HG02840 (cell line): Measurements from ENCODE around the gene EIF6.

Experiments used
- ATAC-seq: cut with Tn5 transposase; IDR thresholded peaks from one replicate; pipeline ENCODE4 v1.9.1; 2021; ENCODE audit warnings: mild to moderate bottlenecking, moderate library complexity, moderate number of reproducible peaks; ENCODE audit not compliant: unreplicated experiment, low FRiP score

EIF6 gene

DNA sequence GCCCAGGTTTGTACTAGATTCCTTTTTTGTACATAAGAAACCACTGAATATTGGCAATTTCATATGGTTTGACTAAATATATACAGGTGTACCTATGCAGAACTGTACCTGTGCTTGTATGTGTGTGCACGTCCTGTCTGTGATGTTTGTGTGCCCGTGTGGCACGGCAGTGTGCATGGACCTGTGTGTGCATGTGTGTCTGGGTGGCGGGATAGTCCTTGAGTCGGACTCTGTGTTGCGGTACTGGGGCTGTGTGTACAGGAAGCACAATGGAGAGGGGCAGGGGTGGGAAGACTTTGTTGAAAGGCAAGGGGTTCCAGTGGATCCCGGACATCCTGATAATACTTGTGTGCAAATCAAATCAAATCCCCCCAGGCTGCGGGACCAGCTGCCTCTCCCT is 11.1 kb upstream of the EIF6 start:
- no peak for ATAC-seq

- ATAC-seq: no peak
These were observed 10.5 kb upstream of the EIF6 start for GRCh38 chr20:35295058-35295457.

DNA sequence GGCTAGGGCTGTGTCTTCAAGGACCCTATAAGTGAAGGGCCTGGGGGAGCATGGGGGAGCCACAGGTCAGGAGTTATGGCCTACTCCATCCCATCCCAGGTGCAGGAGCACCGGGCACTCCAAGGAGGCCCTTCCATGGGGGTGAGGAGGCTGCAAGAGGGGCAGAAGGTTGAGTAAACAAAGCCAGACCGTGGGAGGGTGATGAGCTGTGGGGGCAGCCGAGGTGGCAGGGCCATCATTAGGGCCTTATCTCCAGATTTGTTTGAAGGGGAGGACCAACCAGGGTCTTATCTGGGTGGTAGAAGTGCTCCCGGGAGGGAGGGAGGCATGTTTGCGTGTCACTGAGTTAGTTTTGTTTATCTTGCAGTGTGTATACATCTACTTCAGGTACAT is 9.7 kb upstream of the EIF6 start:
- no peak for ATAC-seq

DNA sequence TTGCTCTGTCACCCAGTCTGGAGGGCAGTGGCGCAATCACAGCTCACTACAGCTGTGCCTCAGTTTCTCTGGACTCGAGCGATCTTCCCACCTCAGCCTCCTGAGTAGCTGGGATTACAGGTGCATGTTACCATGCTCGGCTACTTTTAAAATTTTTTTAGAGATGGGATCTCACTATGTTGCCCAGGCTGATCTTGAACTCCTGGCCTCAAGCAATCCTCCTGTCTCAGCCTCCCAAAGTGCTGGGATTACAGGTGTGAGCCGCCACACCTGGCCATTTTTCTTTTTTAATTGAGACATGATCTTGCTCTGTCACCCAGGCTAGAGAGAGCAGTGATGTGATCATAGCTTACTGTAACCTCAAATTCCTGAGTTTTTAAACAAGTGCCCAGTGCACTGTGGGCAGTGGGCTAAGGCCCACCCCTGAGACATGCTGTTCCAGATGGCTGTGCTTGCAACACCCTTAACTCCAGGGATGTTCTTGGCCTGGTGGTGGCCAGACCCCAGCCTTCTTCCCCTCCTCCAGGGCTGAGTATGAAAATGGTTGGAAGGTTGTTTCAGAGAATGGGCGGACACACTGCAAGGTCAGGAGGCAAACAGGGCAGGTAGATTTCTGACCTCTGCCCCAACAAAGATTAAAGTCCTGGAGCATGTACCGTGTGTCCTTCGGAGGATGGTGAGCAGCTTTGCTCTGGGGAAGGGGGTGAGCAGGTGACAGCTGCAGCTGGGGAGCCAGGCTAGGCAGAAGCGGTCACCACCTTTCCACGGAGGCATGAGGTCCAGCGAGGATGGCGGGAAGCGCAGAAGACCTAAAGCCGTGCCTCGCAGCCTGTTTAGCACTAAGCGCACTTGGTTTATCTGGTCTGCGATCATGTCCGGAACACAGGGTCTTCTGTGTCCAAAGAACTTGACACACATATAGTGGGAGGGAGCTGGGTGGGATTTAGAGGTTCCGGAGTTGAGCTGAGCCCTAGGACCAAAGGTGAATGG is 9.0 kb upstream of the EIF6 start:
- no peak for ATAC-seq

DNA sequence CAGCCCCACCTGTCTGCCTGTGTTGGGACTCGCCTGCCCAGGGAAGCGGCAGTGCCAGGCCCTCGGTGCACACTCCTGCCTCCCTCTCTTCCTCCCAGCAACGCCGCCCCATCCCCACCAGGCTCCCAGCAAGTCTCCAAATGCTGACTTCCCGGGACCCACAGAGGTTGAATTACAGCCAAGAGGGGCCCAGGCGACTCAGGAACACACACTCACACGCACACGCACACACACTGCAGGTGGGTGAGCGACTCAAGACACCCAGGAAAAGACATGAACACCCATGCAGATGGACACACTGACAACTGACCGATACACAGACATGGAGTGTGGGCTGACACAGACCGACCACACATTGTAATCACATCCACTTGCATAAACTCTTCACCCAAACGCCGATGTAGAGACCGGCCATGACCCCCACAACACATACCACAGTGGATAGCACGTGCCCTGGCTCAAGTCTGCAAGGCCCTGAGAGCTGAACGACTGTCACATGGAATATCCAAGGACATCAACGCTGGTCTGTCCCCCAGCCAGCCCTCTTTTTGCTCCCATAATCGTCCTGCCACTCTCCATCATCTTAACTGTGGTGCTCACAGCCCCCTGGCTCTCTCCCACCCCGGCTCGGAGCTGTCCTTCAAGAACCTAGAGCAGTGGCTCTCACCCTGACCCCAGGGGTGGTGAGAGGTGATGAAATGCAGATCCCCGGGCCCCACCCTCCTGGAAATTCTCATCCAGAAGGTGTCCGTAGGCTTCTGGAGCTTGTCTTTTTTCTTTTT is 8.1 kb upstream of the EIF6 start:
- ATAC-seq: no peak

DNA sequence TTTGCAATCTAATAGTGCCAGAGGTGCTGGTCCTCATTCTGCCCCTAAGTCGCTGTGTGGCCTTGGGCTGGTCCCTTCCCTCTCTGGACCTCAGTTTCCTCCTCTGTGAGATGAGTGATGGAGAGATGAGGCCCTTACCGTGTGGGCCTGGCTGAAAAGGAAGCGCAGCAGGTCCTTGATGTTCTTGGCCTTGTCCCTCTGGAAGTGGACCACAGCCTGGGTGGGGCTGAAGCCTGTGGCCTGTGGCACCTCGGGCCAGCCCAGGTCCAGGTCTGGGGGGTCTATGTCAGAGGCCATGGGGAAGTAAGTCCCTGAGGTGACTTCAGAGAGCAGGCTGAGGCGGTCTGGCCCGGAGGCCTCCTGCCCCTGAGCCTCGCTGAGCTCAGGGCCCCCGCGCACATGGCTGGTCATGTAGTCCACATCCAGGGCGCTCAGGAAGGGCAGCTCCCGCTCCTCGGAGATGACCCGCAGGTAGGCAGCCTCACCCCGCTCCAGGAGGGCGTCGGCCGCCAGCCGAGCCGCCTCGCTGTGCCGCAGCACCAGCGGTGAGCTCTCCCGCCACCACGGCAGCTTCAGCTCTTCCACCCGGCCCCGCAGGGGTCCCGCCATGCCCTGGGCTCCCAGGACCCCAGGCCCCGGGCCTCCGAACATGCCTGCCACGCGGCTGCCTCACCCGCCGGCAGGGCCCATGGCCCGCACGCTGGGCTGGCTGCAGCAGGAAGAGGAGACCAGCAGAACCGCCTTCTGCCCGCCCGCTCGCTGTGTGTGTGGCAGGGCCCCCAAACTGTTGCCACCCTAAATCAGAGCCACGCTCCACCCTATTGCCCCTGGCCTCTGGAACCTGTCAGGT is 7.3 kb upstream of the EIF6 start, which contains the start of gene FAM83C:
FAM83C (minus strand) TSS at position 772 of the 850 bp plus-strand sequence; CDS start at position 651, 121 bp downstream.
- ATAC-seq: no peak

GRCh38 chr20:35290887-35291417 is 6.4 kb upstream of the EIF6 start:
- no peak for ATAC-seq

DNA sequence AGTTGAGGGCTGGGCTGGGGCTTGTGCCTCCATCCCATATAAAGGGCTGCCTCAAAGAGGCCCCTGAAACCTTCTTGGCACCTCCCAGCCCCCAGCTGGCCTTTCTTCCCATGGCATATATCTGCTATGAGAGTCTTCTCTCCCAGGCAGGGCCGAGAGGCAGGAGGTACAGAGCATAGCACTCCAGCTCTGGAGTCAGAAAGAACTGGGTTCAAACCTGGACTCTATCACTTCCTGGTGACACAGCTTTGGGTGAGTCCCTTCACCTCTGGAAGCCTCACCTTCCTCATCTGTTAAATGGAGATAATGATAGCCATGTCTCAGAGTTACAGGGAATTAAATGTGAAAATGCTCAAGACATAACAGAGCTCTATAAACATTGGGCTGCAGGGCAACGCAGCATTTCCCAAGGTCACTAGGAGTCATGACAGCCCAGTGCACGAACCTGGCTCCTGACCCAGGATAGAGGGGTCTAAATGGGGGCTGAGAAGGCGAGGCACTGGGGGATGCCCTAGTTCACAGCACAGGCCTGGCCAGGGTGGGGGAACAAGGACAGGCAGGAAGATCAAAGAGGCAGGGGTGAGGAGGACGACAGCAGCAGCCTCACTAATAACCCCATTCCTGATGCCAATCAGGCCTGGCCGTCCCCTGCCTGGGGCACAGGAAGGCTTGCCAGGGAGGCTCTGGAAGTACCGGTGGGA is 5.8 kb upstream of the EIF6 start:
- no peak for ATAC-seq

DNA sequence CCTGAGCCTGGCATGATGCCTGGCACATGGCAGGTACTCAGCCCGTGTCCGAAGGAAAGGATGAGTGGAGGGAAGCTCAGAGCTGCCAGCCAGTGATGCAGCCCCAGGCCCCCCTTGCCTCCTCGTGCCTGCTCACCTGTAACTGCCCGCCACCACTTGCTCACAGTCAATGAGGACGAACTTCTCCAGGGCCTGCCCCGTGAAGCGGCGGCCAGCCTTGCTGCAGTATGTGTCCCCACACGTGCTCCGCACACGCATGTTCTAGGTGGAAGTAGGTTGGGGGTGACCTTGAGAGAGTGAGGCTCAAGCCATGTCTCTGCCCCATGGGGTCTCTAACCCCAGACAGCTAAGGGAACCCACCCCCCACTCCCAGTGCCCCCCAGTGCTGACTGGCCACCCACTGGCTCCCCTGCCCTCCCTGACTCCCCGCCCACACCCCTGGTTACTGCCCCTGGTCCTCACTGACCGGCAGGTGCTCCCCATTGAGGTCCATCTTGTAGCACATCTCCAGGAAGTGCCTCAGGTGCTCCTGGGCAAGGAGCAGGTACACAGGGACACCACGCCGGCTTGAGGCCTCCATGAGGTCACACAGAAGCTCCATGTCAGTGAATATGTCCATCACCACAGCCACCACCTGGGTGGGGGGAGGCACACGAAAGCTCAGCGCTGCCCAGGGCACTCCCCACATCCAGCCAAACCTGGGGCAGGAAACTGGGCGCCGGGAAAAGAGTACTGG is 3.9 kb upstream of the EIF6 start:
- no peak for ATAC-seq

GRCh38 chr20:35287509-35288324 is 3.1 kb upstream of the EIF6 start:
- ATAC-seq: no peak

DNA sequence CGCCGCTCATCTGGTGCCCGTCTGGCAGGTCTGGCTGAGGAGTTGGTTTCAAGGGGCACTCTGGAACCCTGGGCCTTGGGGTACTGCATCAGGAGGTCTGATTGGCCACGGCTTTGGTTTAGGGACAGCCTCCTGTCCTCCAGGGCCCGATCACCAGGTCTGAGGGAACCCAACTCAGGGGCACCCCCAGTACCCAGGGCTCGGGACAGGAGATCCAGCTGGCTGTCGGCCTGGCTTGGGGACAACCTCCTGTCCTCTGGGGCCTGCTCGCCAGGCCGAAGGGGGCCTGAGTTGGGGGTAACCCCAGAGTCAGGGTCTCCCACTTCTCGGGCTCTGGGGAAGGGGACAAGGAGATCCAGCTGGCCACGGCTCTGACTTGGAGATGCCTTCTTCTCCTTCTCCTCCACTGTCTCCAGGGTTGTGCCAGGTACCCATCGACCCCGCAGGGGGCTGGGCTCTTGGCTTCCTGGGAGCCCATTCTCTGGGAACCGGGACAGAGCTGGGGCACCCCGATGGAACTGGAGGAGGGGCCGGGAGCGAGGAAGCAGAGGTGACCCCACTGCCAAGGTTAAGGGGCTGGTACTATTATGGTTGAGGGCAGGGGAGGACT is 2.4 kb upstream of the EIF6 start:
- ATAC-seq: no peak

DNA sequence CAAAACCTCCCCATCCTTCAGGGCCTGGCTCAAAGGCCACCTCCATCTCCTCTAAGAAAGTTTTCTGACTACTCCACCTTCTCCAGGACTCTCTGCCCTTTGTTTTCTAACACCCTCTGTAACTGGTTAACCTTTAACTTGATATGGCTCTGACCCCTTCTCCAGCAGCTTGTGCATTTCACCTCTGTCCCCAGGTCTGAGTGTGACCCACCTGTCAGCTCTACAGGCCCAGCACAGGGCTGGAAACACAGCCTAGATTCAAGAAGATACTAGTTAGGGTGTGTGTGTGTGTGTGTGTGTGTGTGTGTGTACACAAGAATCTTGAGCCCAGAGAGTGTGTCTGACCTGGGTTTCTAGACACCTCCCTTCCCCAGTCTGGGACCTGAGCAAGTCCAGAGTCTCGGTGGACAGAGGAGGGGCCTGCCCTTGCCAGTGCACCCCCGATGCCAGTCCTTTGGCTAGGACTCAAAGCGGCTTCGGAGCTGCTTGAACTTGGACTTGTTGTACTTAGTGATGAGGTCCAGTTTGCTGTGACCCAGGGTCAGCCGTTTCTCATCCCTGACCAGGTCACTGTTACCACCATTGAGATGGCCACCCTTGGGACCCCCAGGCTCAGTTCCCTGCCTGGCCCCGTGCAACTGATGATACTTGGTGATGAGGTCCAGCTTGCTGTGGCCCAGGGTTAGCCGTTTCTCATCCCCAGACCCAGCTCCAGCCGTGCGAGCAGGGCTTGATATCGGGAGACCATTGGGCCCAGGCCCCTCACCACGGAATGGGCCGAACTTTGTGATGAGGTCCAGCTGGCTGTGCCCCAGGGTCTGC is 1.7 kb upstream of the EIF6 start:
- no peak for ATAC-seq

DNA sequence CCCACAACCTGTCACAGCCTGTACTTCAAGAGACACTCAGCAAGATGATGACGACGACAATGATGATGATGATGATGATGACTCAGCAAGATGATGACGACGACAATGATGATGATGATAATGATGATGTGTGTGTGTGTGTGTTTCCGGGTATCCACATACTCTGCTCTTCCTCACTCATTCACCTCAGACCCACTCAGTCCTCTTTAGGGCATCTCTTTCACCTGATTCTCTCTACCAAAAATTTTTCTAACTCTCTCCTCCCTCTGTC is 1.2 kb upstream of the EIF6 start:
- no peak for ATAC-seq

GRCh38 chr20:35284992-35285805 is 627 bp upstream of the EIF6 start:
- no peak for ATAC-seq

- peak; percentile 5 for ATAC-seq
These were observed 918 bp downstream of the EIF6 start for GRCh38 chr20:35283441-35284266.
